ENCODE results near the gene IGHMBP2.

DNA sequence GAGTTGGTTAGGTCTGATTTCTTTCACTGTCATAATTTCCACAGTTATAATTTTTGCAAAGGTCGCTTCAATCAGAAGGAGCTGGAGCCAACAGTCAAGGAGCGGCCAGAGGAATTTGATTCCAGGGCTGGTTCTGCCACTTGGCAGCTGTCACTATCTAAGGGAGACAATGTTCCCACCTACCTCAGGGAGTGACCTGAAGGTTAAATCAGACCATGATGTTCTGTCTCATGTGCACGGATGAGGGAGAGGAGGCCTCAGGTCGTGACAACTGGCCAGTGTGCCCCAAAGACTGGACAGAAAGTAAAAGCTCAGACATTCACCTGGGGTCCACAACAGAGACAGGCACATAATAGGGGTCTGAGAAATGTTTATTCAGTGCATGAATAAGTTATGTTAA is 69.5 kb downstream of the IGHMBP2 start:
- TF ChIP-seq, protein P1, sequence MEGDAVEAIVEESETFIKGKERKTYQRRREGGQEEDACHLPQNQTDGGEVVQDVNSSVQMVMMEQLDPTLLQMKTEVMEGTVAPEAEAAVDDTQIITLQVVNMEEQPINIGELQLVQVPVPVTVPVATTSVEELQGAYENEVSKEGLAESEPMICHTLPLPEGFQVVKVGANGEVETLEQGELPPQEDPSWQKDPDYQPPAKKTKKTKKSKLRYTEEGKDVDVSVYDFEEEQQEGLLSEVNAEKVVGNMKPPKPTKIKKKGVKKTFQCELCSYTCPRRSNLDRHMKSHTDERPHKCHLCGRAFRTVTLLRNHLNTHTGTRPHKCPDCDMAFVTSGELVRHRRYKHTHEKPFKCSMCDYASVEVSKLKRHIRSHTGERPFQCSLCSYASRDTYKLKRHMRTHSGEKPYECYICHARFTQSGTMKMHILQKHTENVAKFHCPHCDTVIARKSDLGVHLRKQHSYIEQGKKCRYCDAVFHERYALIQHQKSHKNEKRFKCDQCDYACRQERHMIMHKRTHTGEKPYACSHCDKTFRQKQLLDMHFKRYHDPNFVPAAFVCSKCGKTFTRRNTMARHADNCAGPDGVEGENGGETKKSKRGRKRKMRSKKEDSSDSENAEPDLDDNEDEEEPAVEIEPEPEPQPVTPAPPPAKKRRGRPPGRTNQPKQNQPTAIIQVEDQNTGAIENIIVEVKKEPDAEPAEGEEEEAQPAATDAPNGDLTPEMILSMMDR (conservative IDR thresholded peaks at IDR 0.05): no peak
- no peak for TF ChIP-seq EZH2 (IDR thresholded peaks at IDR 0.05; ENCODE audit: low read depth)
